MV-4-11 (cell line): ENCODE measurements around the gene TSEN15.

Source experiments
- DNase-seq: peaks from one replicate; lab custom pipeline; 2025; lab: John Stamatoyannopoulos, UW

Gene TSEN15

GRCh38 chr1:184101571-184101970 is 50.0 kb downstream of the TSEN15 start:
- DNase-seq: no peak

- no peak for DNase-seq
These were observed 59.0 kb downstream of the TSEN15 start for GRCh38 chr1:184110272-184111204.

GRCh38 chr1:184112176-184112948 is 60.8 kb downstream of the TSEN15 start:
- no peak for DNase-seq

GRCh38 chr1:184113251-184113650 is 61.7 kb downstream of the TSEN15 start:
- DNase-seq: no peak

GRCh38 chr1:184114818-184115398 is 63.4 kb downstream of the TSEN15 start:
- DNase-seq: no peak

GRCh38 chr1:184116287-184116686 is 64.8 kb downstream of the TSEN15 start:
- DNase-seq: no peak

GRCh38 chr1:184118046-184118445 is 66.5 kb downstream of the TSEN15 start:
- no peak for DNase-seq
